BLaER1 treated with 17β-estradiol and CSF1 and Interleukin-3, amounts not matched to agents 10 nM and 100 nM (cell line): ENCODE data around the gene NETO1.

Experiments
- H3K27ac ChIP-seq, 11 experiments: shearing (Covaris generic); formaldehyde crosslinking; 2 replicates each; pipeline ENCODE4 v1.8.1; 2022
- H3K27me3 ChIP-seq, 11 experiments: shearing (Covaris generic); formaldehyde crosslinking; 2 replicates each; pipeline ENCODE4 v1.8.1; 2022
- H3K36me3 ChIP-seq, 11 experiments: shearing (Covaris generic); formaldehyde crosslinking; 2 replicates each; pipeline ENCODE4 v1.8.1; 2022
- H3K4me1 ChIP-seq, 10 experiments: shearing (Covaris generic); formaldehyde crosslinking; 2 replicates each; pipeline ENCODE4 v1.8.1; 2022
- H3K4me2 ChIP-seq, 11 experiments: shearing (Covaris generic); formaldehyde crosslinking; 2 replicates each; pipeline ENCODE4 v1.8.1; 2022
- H3K4me3 ChIP-seq, 10 experiments: shearing (Covaris generic); formaldehyde crosslinking; 2 replicates each; pipeline ENCODE4 v1.8.1; 2022
- H3K9ac ChIP-seq, 11 experiments: shearing (Covaris generic); formaldehyde crosslinking; 2 replicates each; pipeline ENCODE4 v1.8.1; 2022
- H3K9me3 ChIP-seq, 11 experiments: shearing (Covaris generic); formaldehyde crosslinking; replicated peaks in 1 of 11; 2 replicates each; pipeline ENCODE4 v1.8.1; 2022
- H4K20me1 ChIP-seq, 11 experiments: shearing (Covaris generic); formaldehyde crosslinking; 2 replicates each; pipeline ENCODE4 v1.8.1; 2022
- Cebpa-rat ChIP-seq, 11 experiments: shearing (Covaris generic); IDR thresholded peaks; 2 replicates each; pipeline ENCODE4 v1.8.1; 2022

NETO1 gene, protein sequence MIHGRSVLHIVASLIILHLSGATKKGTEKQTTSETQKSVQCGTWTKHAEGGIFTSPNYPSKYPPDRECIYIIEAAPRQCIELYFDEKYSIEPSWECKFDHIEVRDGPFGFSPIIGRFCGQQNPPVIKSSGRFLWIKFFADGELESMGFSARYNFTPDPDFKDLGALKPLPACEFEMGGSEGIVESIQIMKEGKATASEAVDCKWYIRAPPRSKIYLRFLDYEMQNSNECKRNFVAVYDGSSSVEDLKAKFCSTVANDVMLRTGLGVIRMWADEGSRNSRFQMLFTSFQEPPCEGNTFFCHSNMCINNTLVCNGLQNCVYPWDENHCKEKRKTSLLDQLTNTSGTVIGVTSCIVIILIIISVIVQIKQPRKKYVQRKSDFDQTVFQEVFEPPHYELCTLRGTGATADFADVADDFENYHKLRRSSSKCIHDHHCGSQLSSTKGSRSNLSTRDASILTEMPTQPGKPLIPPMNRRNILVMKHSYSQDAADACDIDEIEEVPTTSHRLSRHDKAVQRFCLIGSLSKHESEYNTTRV

DNA sequence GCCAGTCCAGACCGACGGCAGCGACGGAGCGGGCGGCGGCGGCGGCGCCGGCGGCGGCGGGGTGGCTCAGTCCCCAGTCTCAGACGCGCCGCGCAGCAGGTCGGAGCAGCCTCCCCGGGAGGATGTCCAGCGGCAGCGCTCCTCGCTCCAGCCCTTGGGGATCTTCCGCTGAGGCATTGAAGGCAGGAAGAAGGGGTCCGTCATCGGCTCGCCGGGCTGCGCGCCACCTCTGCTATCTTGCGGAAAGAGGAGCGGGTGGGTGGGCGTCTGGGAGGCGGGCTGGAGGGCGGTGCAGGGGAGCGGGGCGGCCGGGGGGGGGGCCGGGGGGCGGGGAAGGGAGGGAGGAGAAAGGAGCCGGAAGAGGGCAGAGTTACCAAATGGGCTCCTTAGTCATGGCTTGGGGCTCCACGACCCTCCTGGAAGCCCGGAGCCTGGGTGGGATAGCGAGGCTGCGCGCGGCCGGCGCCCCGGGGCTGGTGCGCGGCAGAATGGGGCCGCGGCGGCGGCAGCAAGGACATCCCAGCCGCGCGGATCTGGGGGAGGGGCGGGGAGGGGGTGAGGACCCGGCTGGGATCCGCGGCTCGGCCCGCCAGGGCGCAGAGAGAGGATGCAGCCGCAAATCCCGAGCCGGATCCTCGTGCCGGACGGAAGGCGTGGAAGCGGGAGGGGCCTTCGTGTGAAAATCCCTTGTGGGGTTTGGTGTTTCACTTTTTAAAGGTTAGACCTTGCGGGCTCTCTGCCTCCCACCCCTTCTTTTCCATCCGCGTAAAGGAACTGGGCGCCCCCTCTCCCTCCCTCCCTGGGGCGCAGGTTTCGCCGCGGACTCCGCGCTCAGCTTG, at the start of gene NETO1:
Gene NETO1, minus strand, starts transcription at position 242 of the 839 bp plus-strand sequence. CDS start 696 bp downstream, outside the sequence.
- Histone ChIP-seq H3K36me3 (no peaks in the 10 kb centered on the region), H3K4me1 (no peaks in the 10 kb centered on the region), H3K9ac (no peak within 1 kb of the TSS), H3K4me2 (no peak within 1 kb of the TSS), H3K9me3 (peaks cover 29 to 37% (median 34%) of the 10 kb centered on the region in 11 experiments), H3K27ac (no peak within 1 kb of the TSS), H4K20me1 (no peaks in the 10 kb centered on the region), H3K27me3 (no peaks in the 10 kb centered on the region), H3K4me3 (no peak within 1 kb of the TSS; a peak in 1 of 20 replicates)
- TF ChIP-seq Cebpa-rat (IDR thresholded peaks at IDR 0.05), result no peak

DNA sequence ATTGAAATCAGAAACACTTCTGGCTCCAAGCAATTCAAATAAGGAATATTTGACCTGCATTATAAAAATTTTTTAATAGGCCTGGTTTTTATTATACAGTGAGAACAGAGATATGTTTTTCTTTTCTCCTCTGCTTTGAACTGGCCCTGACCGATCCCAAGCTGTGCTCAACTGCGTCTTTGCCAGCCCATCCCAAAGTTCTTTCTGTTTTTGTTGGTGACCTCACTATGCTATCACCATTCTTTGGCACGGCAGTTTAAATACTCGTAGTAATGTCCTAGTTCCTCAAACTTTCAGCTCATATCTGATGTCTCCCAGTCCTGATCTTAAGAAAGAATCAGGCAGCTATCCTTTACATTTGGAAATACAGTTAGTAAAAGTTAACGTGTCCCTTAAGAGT, 42.3 kb upstream of the NETO1 start:
- Histone ChIP-seq H3K9me3 (no peaks in the 10 kb centered on the region), H3K4me1 (no peaks in the 10 kb centered on the region), H3K9ac (no peak overlapping the region), H3K27ac (no peak overlapping the region), H3K27me3 (no peaks in the 10 kb centered on the region), H3K4me2 (no peak overlapping the region), H4K20me1 (no peaks in the 10 kb centered on the region), H3K36me3 (no peaks in the 10 kb centered on the region), H3K4me3 (no peak overlapping the region)
- no peak for TF ChIP-seq Cebpa-rat (IDR thresholded peaks at IDR 0.05)

DNA sequence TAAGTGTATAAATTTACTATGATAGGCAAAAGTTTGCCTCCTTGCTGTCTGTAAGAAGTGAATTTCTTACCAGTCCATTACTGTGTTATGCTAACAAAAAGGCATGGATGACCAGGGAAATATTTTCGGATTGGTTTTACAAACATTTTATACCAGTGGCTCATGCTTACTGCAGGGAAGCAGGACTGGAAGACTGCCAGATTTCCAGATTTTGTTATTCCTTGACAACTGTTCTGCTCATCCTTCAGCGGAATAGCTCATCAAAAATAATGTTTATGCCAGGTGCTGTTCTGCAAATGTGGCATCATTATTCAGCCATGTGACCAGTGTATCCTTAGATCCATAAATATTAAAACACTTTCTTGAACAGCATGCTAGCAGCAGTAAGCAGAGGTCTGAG, 40.4 kb upstream of the NETO1 start:
- Histone ChIP-seq H4K20me1 (no peaks in the 10 kb centered on the region), H3K27me3 (no peaks in the 10 kb centered on the region), H3K4me3 (no peak overlapping the region), H3K27ac (no peak overlapping the region), H3K4me1 (no peaks in the 10 kb centered on the region), H3K9ac (no peak overlapping the region), H3K4me2 (no peak overlapping the region), H3K9me3 (no peaks in the 10 kb centered on the region), H3K36me3 (no peaks in the 10 kb centered on the region)
- no peak for TF ChIP-seq Cebpa-rat (IDR thresholded peaks at IDR 0.05)

DNA sequence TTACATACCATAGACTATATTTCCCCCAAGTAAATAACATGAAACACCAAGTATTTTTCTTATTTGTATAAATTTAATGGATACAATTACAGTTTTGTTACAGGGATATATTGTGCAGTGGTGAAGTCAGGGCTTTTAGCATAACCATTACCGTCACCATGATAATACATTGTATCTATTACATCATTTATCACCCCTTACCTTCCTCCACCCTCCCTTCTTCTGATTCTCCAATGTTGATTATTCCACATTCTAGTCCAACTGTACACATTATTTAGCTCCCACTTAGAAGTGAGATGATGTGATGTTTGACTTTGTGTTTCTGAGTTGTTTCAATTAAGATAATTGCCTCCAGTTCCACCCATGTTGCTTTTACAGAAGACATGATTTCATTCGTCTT, 35.2 kb upstream of the NETO1 start:
- no peaks in the 10 kb centered on the region for H3K27me3 ChIP-seq
- no peak overlapping the region for H3K9ac ChIP-seq
- H3K4me3 ChIP-seq, result no peak overlapping the region
- no peak overlapping the region for H3K27ac ChIP-seq
- no peaks in the 10 kb centered on the region for H3K4me1 ChIP-seq
- H4K20me1 ChIP-seq, result no peaks in the 10 kb centered on the region
- no peak overlapping the region for H3K4me2 ChIP-seq
- H3K36me3 ChIP-seq, result no peaks in the 10 kb centered on the region
- no peak for TF ChIP-seq Cebpa-rat (IDR thresholded peaks at IDR 0.05)
- no peaks in the 10 kb centered on the region for H3K9me3 ChIP-seq

DNA sequence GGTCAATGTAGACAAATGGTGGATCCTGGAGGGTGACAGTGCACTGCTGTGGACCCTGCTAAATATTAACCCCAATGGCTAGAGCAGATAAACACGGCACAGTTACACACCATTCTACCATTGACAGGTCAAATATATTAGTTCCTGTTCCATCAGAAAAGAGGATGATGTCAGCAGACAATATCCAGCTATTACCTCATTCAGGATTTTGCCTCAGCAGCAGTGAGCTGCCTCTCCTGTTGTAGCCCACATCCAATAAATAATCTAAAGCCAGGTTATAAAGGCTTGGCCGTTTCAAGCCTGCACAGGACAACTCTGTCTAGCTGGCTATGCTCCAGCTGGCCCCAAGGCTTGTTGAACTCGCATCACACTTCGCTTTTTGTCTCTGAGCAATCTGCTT, 31.6 kb upstream of the NETO1 start:
- Histone ChIP-seq H3K27ac (no peak overlapping the region), H3K9me3 (no peaks in the 10 kb centered on the region), H3K36me3 (no peaks in the 10 kb centered on the region), H3K9ac (no peak overlapping the region), H4K20me1 (no peaks in the 10 kb centered on the region), H3K27me3 (no peaks in the 10 kb centered on the region), H3K4me2 (no peak overlapping the region), H3K4me1 (peaks cover 0 to 6% (median 0%) of the 10 kb centered on the region in 10 experiments; a peak in 2 of 20 replicates), H3K4me3 (no peak overlapping the region)
- no peak for TF ChIP-seq Cebpa-rat (IDR thresholded peaks at IDR 0.05)

DNA sequence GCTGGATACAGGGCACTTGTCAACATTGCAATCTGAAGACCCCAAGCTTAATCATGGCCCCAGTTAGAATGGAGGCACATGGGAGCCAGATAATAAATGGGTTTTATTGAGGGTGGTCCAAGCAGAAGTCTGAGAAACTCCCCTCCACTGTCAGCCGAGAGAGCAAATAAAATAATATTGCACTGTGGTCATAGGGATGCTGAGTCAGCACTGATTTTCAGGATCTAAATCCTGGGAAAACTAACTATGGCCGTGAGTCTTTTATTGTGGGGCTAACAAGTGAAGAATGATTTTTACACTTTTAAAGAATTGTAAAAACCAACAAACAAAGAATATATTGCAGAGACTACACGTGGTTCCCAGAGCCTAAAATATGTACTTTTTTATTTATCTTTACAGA, 31.1 kb upstream of the NETO1 start:
- Histone ChIP-seq H3K9me3 (no peaks in the 10 kb centered on the region), H3K9ac (no peak overlapping the region), H4K20me1 (no peaks in the 10 kb centered on the region)

DNA sequence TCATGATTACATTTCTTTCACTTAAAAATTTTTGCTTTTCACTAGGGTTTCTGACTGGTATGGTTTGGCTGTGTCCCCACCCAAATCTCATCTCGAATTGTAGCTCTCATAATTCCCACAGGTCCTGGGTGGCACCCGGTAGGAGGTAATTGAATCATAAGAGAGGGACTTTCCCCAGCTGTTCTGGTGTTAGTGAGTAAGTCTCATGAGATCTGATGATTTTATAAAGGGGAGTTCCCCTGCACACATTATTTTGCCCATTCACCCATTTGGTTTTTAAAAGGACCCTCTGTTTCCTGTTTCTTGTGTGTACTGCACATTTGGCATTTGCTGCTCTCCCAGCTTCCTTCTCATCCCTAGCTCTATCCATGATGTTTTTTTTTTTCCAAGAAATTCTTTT, 27.8 kb upstream of the NETO1 start:
- Histone ChIP-seq H3K9ac (no peak overlapping the region), H3K27me3 (no peaks in the 10 kb centered on the region), H3K4me2 (peak overlapping the region in 2 of 11 experiments; percentile 10 to 27; a peak in 1 of 22 replicates), H3K36me3 (no peaks in the 10 kb centered on the region), H4K20me1 (no peaks in the 10 kb centered on the region), H3K9me3 (no peaks in the 10 kb centered on the region), H3K4me1 (peaks cover 0 to 6% (median 0%) of the 10 kb centered on the region in 10 experiments; a peak in 2 of 20 replicates), H3K27ac (no peak overlapping the region), H3K4me3 (no peak overlapping the region)
- no peak for TF ChIP-seq Cebpa-rat (IDR thresholded peaks at IDR 0.05)

More for the DNA sequence above, 31.1 kb upstream of the NETO1 start:
- Histone ChIP-seq H3K36me3 (no peaks in the 10 kb centered on the region), H3K27me3 (no peaks in the 10 kb centered on the region), H3K27ac (no peak overlapping the region), H3K4me3 (no peak overlapping the region), H3K4me1 (peaks cover 0 to 6% (median 0%) of the 10 kb centered on the region in 10 experiments; a peak in 2 of 20 replicates), H3K4me2 (no peak overlapping the region)
- TF ChIP-seq Cebpa-rat (IDR thresholded peaks at IDR 0.05), result no peak

DNA sequence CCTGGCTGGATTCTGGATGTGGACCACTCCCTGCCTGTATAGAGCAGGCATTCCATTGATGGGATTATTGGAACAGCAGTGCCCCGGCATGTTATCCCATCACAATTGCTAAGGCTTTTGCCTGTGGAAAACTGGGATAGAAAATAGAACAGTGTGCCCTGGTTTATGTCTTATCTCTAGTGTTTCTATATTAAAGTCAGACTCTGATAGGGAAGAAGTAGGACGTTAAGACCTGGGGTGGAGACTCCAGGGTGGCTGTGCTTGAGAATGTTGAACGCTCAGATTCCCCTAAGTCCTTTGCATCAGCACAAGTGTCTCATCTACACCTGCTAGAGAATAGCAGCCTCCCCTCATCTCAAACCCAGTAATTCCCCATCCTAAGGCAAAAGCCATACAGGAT, 10.8 kb upstream of the NETO1 start:
- Histone ChIP-seq H3K4me1 (no peaks in the 10 kb centered on the region), H3K36me3 (no peaks in the 10 kb centered on the region)
- no peak for TF ChIP-seq Cebpa-rat (IDR thresholded peaks at IDR 0.05)

DNA sequence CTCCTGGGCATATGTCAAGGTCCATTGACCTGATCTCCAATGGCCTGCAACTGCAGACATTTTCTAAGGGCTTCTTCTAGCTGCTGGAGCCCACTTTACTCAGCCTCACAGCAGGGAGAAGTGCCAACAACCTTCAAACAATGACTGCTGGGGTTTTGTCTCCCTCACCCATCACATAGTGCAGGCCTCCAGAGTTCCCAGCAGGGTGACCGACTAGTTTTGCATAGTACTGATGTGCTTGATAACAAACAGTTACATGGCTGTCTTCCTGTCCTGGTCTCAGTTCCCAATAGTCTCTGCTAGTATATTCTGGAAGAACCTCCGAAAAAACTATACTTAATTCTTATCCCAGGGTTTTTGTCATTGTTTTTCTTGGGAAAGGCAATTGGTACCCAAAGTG, 10.4 kb upstream of the NETO1 start:
- no peak overlapping the region for H3K4me2 ChIP-seq
- no peaks in the 10 kb centered on the region for H3K27me3 ChIP-seq
- TF ChIP-seq Cebpa-rat (IDR thresholded peaks at IDR 0.05), result no peak
- no peak overlapping the region for H3K4me3 ChIP-seq
- no peaks in the 10 kb centered on the region for H4K20me1 ChIP-seq
- no peaks in the 10 kb centered on the region for H3K9me3 ChIP-seq
- H3K9ac ChIP-seq, result no peak overlapping the region
- H3K27ac ChIP-seq, result no peak overlapping the region
- no peaks in the 10 kb centered on the region for H3K36me3 ChIP-seq
- H3K4me1 ChIP-seq, result no peaks in the 10 kb centered on the region

More for the DNA sequence above, 10.8 kb upstream of the NETO1 start:
- no peak overlapping the region for H3K27ac ChIP-seq
- H3K4me2 ChIP-seq, result no peak overlapping the region
- no peaks in the 10 kb centered on the region for H3K27me3 ChIP-seq
- H4K20me1 ChIP-seq, result no peaks in the 10 kb centered on the region
- no peaks in the 10 kb centered on the region for H3K9me3 ChIP-seq
- H3K4me3 ChIP-seq, result no peak overlapping the region
- H3K9ac ChIP-seq, result no peak overlapping the region
